Endothelial cell of umbilical vein (primary cell): Measurements from ENCODE around the gene FNBP1L. TPM values are rescaled to one million over a fixed set of nuclear protein-coding genes. Genes with fewer than 3 reads are reported as not detected.

Experiments used
- BruUV-seq: library from RNA; stranded (reverse); fragments of 400-500 nt; replicated peaks from 2 replicates; lab custom pipeline; 2021; lab: Mats Ljungman, UMichigan
- CTCF ChIA-PET: fragments of 300-600, 350-600 bp; sonication (Branson Sonifier 250); formaldehyde crosslinking; loops from one replicate; lab custom pipeline; 2021; ENCODE audit warnings: antibody characterized with exemption, inconsistent platforms; lab: Charles Lee
- POLR2A ChIA-PET: fragments of 300-600, 350-600 bp; sonication (Branson Sonifier 250); formaldehyde crosslinking; loops from one replicate; lab custom pipeline; 2021; ENCODE audit warnings: antibody characterized with exemption, inconsistent platforms; lab: Charles Lee
- DNase-seq: peaks from one replicate; pipeline ENCODE4 v3.0.0-alpha.2; 2011; ENCODE audit warnings: low read depth, low spot score
- FAIRE-seq: peaks from 2 replicates; lab custom pipeline; 2011; peaks lifted over from hg19 to GRCh38; lab: Jason Lieb, UNC
- H2AFZ ChIP-seq: 2 replicates; pipeline ENCODE4 v1.6.0; 2012; ENCODE audit warnings: low read depth, low read length, control low read depth, inconsistent platforms
- H3K27ac ChIP-seq: 2 replicates; pipeline ENCODE4 v1.5.1; 2011; ENCODE audit warnings: low read depth, mild to moderate bottlenecking, control low read depth, low read length, moderate library complexity; ENCODE audit not compliant: insufficient read depth
- H3K27me3 ChIP-seq, 2 experiments: 2 replicates each; pipeline versions ENCODE4 v1.6.0 to v1.6.1; 2011; ENCODE audit warnings: low read length in 2 of 2, mixed read lengths in 1 of 2; ENCODE audit not compliant: control insufficient read depth in 2 of 2, insufficient read depth in 2 of 2
- H3K36me3 ChIP-seq, 2 experiments: 2 replicates in 1 of 2; 3 replicates in 1 of 2; pipeline ENCODE4 v1.5.1; 2011; ENCODE audit warnings: low read length in 2 of 2, mild to moderate bottlenecking in 1 of 2, moderate library complexity in 1 of 2; ENCODE audit not compliant: control insufficient read depth in 2 of 2, insufficient read depth in 2 of 2; ENCODE audit errors: extremely low read depth in 1 of 2
- H3K4me1 ChIP-seq: 3 replicates; pipeline ENCODE4 v1.5.1; 2011; ENCODE audit warnings: mild to moderate bottlenecking, low read length; ENCODE audit not compliant: control insufficient read depth, insufficient read depth; ENCODE audit errors: extremely low read depth
- H3K4me2 ChIP-seq: 2 replicates; pipeline ENCODE4 v1.6.1; 2011; ENCODE audit warnings: low read length, control low read depth, mixed read lengths; ENCODE audit not compliant: insufficient read depth
- H3K4me3 ChIP-seq, 3 experiments: fragments of 200-600 bp in 1 of 3; sonication (generic), shearing (Covaris generic) in 1 of 3; replicated peaks in 1 of 3; 2 replicates each; pipeline ENCODE4 v1.5.1; 2011 to 2016; ENCODE audit warnings: control low read depth in 3 of 3, low read length in 3 of 3, mild to moderate bottlenecking in 2 of 3, inconsistent platforms in 1 of 3, low read depth in 1 of 3, moderate library complexity in 1 of 3; ENCODE audit not compliant: insufficient read depth in 1 of 3
- H3K79me2 ChIP-seq: 2 replicates; pipeline ENCODE4 v1.6.0; 2012; ENCODE audit warnings: low read length, inconsistent platforms; ENCODE audit not compliant: control insufficient read depth, insufficient read depth
- H3K9ac ChIP-seq: replicated peaks from 2 replicates; pipeline ENCODE3; 2011; ENCODE audit warnings: low read length, control low read depth; ENCODE audit not compliant: insufficient read depth; ENCODE audit errors: extremely low read depth
- H3K9me1 ChIP-seq: replicated peaks from 3 replicates; pipeline ENCODE4 v1.6.0; 2011; ENCODE audit warnings: mild to moderate bottlenecking, low read length; ENCODE audit not compliant: control insufficient read depth, insufficient read depth; ENCODE audit errors: extremely low read depth
- H3K9me3 ChIP-seq: replicated peaks from 2 replicates; pipeline ENCODE4 v1.5.1; 2012; ENCODE audit warnings: low read length, inconsistent platforms; ENCODE audit not compliant: control insufficient read depth, insufficient read depth
- H4K20me1 ChIP-seq: replicated peaks from 2 replicates; pipeline ENCODE3; 2011; ENCODE audit warnings: mild to moderate bottlenecking, low read length; ENCODE audit not compliant: control insufficient read depth, insufficient read depth; ENCODE audit errors: extremely low read depth
- EZH2 ChIP-seq: IDR thresholded peaks from 2 replicates; pipeline ENCODE4 v1.6.1; 2012; ENCODE audit warnings: borderline replicate concordance, low read depth, mild to moderate bottlenecking, moderate library complexity, low read length, inconsistent platforms; ENCODE audit not compliant: severe bottlenecking
- FOS ChIP-seq: IDR thresholded peaks from 2 replicates; pipeline ENCODE4 v1.6.1; 2011; ENCODE audit warnings: mild to moderate bottlenecking, low read length, moderate library complexity, borderline replicate concordance; ENCODE audit not compliant: insufficient read depth
- GATA2 ChIP-seq: IDR thresholded peaks from 2 replicates; pipeline ENCODE4 v1.7.0; 2011; ENCODE audit warnings: low read depth, mild to moderate bottlenecking, moderate library complexity, mixed read lengths, low read length; ENCODE audit not compliant: insufficient read length, insufficient read depth
- JUN ChIP-seq: IDR thresholded peaks from 2 replicates; pipeline ENCODE4 v1.6.1; 2011; ENCODE audit warnings: borderline replicate concordance, low read depth; ENCODE audit not compliant: insufficient read length, insufficient read depth
- MAX ChIP-seq: IDR thresholded peaks from 2 replicates; pipeline ENCODE4 v1.6.1; 2011; ENCODE audit not compliant: insufficient read depth, insufficient read length
- MYC ChIP-seq: IDR thresholded peaks from one replicate; pipeline ENCODE4 v1.6.1; 2011; ENCODE audit warnings: mild to moderate bottlenecking, low read depth, low read length
- POLR2A ChIP-seq: IDR thresholded peaks from 2 replicates; pipeline ENCODE4 v1.6.1; 2012; ENCODE audit warnings: low read depth, mild to moderate bottlenecking, control low read depth, low read length
- POLR2AphosphoS5 ChIP-seq: IDR thresholded peaks from 2 replicates; pipeline ENCODE4 v1.6.1; 2012; ENCODE audit warnings: low read depth, mild to moderate bottlenecking, control low read depth, low read length, moderate library complexity; ENCODE audit not compliant: insufficient read depth
- dilution Hi-C: fragments of 300-500 bp; cut with MboI; formaldehyde crosslinking; loops from one replicate; pipeline ENCODE4 v1.15.0; 2019; ENCODE audit warnings: low sequenced_read_pairs; ENCODE audit not compliant: extremely low pct_ligation_motif_present
- intact Hi-C: fragments of 100-400 bp; cut with micrococcal nuclease; formaldehyde crosslinking; loops from one replicate; pipeline ENCODE4 v1.10.0; 2022
- polyA plus RNA-seq, 4 experiments: library from polyadenylated mRNA; depleted of rRNA in 3 of 4; stranded (reverse) in 3 of 4; unstranded in 1 of 4; fragments of >200 nt; gene quantifications; 2 replicates each; pipeline versions ENCODE4 v1.2.1 to v1.2.3, GENCODE V29; 2011 to 2012; ENCODE audit warnings: missing spikeins in 1 of 4
- total RNA-seq: library from RNA; stranded (reverse); gene quantifications from 2 replicates; pipeline ENCODE4 v1.2.3, GENCODE V29; 2021
- TF ChIP-seq, protein P1 (sequence below), 2 donors: IDR thresholded peaks; 1 replicate in 1 of 2; 2 replicates in 1 of 2; pipeline ENCODE4 v1.5.1; 2011; ENCODE audit warnings: low read length in 2 of 2, mild to moderate bottlenecking in 2 of 2, moderate library complexity in 2 of 2, control low read depth in 1 of 2, inconsistent platforms in 1 of 2, low read depth in 1 of 2; ENCODE audit not compliant: insufficient read depth in 1 of 2; ENCODE audit errors: extremely low read depth in 1 of 2

Gene FNBP1L
- total and polyA plus RNA-seq, 2 donors (not counting 3 experiments of a cell fraction or from before 2014, with no cell fraction given) = 28.1 to 56.4 TPM

DNA sequence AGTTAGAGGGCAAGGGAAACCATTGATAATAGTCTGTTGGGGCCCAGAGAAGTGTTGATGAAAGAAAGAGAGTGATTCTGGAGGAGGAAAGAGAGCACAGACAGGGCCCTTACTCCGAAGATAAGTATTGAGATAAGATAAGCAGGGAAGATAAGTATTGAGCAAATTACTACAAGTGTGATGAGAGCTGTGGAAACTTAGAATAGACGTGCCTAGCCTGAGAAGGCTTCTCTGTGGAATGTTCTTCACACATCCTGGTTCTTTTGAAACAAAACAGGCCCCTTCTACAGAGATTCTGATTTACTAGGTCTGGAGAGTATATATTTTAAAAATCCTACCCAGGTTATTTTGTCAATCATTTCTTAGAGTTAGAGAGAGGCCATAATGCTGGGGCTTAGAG lies 26.4 kb downstream of the FNBP1L start:
- dilution Hi-C loops = no loop called here
- H3K79me2 ChIP-seq = peaks cover 76% of the 10 kb centered on the region
- no peak overlapping the region for H3K9ac ChIP-seq
- peaks cover 14% of the 10 kb centered on the region for H3K4me1 ChIP-seq
- intact Hi-C loops = no loop called here
- no peak overlapping the region for H3K4me2 ChIP-seq
- H4K20me1 ChIP-seq = peaks cover 29% of the 10 kb centered on the region
- H3K36me3 ChIP-seq = no peaks in the 10 kb centered on the region
- no peaks in the 10 kb centered on the region for H3K27me3 ChIP-seq
- H2AFZ ChIP-seq = no peak overlapping the region
- TF ChIP-seq POLR2AphosphoS5 = no peak
- no peak for TF ChIP-seq MYC
- TF ChIP-seq MAX = no peak
- TF ChIP-seq FOS = no peak
- no peak for TF ChIP-seq POLR2A
- TF ChIP-seq, protein P1, sequence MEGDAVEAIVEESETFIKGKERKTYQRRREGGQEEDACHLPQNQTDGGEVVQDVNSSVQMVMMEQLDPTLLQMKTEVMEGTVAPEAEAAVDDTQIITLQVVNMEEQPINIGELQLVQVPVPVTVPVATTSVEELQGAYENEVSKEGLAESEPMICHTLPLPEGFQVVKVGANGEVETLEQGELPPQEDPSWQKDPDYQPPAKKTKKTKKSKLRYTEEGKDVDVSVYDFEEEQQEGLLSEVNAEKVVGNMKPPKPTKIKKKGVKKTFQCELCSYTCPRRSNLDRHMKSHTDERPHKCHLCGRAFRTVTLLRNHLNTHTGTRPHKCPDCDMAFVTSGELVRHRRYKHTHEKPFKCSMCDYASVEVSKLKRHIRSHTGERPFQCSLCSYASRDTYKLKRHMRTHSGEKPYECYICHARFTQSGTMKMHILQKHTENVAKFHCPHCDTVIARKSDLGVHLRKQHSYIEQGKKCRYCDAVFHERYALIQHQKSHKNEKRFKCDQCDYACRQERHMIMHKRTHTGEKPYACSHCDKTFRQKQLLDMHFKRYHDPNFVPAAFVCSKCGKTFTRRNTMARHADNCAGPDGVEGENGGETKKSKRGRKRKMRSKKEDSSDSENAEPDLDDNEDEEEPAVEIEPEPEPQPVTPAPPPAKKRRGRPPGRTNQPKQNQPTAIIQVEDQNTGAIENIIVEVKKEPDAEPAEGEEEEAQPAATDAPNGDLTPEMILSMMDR (IDR thresholded peaks at IDR 0.05; ENCODE audit: extremely low read depth in 1 of 2, insufficient read depth in 1 of 2, low read depth in 1 of 2, low read length in 2 of 2) = no peak
- TF ChIP-seq JUN = no peak
- TF ChIP-seq EZH2 = no peak
- TF ChIP-seq GATA2 = no peak
- ChIA-PET POLR2A (no interaction called here), CTCF (interaction anchor here (0.8 to 1.5 kb wide), 5 partner anchors 11 to 370 kb away, joined by 3 to 8 read pairs (median 4); no protein-coding TSS in a partner anchor)
- H3K27ac ChIP-seq = no peak overlapping the region
- no peak for DNase-seq
- no peak overlapping the region for H3K4me3 ChIP-seq
- H3K9me3 ChIP-seq = no peaks in the 10 kb centered on the region
- no TSS peak for BruUV-seq
- peaks cover 2% of the 10 kb centered on the region for H3K9me1 ChIP-seq
- FAIRE-seq = no peak
